Right lobe of liver (tissue), 4 donors: ENCODE results near the gene SLC38A7.

Experiments
- CTCF ChIP-seq, 4 donors: fragments of 200-600 bp in 3 of 4; fragments of 450-650 bp in 1 of 4; IDR thresholded peaks; one replicate each; pipeline versions ENCODE4 v1.5.1 to v1.8.0; 2016 to 2022; ENCODE audit warnings: antibody characterized with exemption in 4 of 4, mild to moderate bottlenecking in 2 of 4
- POLR2A ChIP-seq: fragments of 450-650 bp; IDR thresholded peaks from one replicate; pipeline ENCODE4 v1.6.1; 2017; ENCODE audit warnings: antibody characterized with exemption, mild to moderate bottlenecking
- donor health status: DM: no; HTN: no; CAD: no.
- donor health status: DM: no; HTN: no; CAD: no.
- donor health status: DM: no; HTN: yes; CAD: no.

- peak; percentile 73 for TF ChIP-seq POLR2A
- TF ChIP-seq CTCF (IDR thresholded peaks at IDR 0.05) = no peak
These were observed 54.6 kb downstream of the SLC38A7 start, which contains the start of gene CNOT1 for GRCh38 chr16:58629733-58630640.
